ENCODE data around the gene TMEM259.

TMEM259 gene

GRCh38 chr19:1015061-1015781 is 5.7 kb downstream of the TMEM259 start:
- no peak for DNase-seq

GRCh38 chr19:1014161-1015060 is 6.5 kb downstream of the TMEM259 start:
- DNase-seq, result no peak

- DNase-seq, result no peak
Measured at GRCh38 chr19:1013218-1013617, 7.7 kb downstream of the TMEM259 start.

- no peak for DNase-seq
Measured at GRCh38 chr19:1012334-1012733, 8.6 kb downstream of the TMEM259 start.

GRCh38 chr19:1011831-1012333 is 9.0 kb downstream of the TMEM259 start:
- no peak for DNase-seq

GRCh38 chr19:1010586-1011510 is 10.1 kb downstream of the TMEM259 start:
- DNase-seq, result no peak

GRCh38 chr19:1009981-1010538 is 10.9 kb downstream of the TMEM259 start:
- no peak for DNase-seq

GRCh38 chr19:1009041-1009980 is 11.6 kb downstream of the TMEM259 start:
- no peak for DNase-seq

GRCh38 chr19:1008268-1009040 is 12.5 kb downstream of the TMEM259 start:
- no peak for DNase-seq

GRCh38 chr19:1007399-1008251 is 13.3 kb downstream of the TMEM259 start:
- DNase-seq, result no peak

GRCh38 chr19:1006711-1007398 is 14.1 kb downstream of the TMEM259 start:
- no peak for DNase-seq

GRCh38 chr19:1004803-1005664 is 15.9 kb downstream of the TMEM259 start:
- DNase-seq, result no peak

- DNase-seq, result no peak
Measured at GRCh38 chr19:1004204-1004802, 16.6 kb downstream of the TMEM259 start.

GRCh38 chr19:1003283-1003682 is 17.6 kb downstream of the TMEM259 start:
- no peak for DNase-seq

GRCh38 chr19:1002600-1002999 is 18.3 kb downstream of the TMEM259 start:
- no peak for DNase-seq

GRCh38 chr19:1001538-1002166 is 19.3 kb downstream of the TMEM259 start:
- DNase-seq, result no peak
